ENCODE measurements around the gene HNRNPUL2.
A peak's percentile ranks its signal among the peaks of the same experiment; 100 is the strongest.
"Not testable (repeated sequence)": the region's sequence is repeated elsewhere in the genome, so short reads cannot be mapped to it uniquely, and the experiment has no call there.

Gene HNRNPUL2

DNA sequence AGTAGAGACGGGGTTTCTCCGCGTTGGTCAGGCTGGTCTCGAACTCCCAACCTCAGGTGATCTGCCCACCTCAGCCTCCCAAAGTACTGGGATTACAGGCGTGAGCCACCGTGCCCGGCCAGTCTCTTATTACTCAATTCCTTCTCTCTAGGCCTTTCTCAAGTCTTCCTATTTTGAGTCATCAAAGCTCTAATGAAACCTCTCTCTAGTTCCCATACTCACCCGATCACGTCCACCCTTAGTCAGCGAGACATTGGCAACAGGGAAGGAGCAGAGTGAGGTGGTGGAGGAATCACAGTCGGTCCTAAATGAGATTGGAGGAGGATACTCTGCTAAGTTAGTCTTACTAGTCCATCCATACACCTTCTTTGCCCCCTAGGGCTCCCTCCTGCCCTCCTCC lies 25.0 kb downstream of the HNRNPUL2 start:
- DNase-seq: no peak

DNA sequence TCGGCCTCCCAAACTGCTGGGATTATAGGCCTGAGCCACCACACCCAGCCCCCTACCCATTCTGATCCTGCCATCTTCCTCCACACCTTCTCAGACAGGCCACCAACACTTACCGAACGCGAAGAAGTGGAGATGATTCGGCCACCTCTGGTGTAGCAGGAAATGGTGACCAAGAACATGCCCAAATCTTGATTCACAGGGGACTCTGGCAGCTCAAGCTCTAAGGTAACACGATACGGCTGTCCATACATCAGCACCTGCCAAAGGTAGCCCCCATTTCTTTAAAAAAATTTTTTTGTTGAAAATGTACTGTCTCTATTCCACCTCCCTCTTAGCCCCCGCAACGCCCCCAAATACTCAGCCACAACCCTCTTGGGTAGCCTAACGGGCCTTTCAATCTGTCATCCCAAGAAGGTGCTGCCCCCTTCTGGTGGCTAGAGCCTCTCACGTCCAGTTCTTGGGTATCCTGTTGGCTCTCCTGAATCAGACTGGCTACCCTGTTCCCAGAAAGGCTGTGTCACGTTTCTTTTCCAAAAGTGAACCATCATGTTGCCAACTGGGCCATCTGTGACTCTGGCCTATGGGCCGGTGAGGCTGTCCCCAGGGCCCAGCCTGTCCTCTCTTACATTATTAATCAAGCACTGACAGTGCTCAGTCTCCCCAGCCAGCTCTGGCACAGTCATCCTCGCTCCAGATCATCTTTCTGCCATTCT lies 32.6 kb downstream of the HNRNPUL2 start:
- DNase-seq: peak; percentile 77

DNA sequence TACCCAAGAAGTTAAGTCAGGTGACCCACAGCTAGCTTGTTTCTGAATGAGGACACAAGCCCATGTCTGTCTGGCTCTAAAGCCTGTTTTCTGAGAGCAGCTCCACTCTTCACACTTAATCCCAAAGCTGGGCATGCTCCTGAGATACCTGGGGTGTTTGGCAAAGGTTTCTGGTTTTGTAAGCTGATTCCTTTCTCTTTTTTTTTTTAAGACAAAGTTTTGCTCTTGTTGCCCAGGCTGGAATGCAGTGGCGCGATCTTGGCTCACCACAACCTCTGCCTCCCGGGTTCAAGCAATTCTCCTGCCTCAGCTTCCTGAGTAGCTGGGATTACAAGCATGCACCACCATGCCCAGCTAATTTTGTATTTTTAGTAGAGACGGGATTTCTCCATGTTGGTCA lies 33.6 kb downstream of the HNRNPUL2 start:
- DNase-seq: not testable (repeated sequence)

DNA sequence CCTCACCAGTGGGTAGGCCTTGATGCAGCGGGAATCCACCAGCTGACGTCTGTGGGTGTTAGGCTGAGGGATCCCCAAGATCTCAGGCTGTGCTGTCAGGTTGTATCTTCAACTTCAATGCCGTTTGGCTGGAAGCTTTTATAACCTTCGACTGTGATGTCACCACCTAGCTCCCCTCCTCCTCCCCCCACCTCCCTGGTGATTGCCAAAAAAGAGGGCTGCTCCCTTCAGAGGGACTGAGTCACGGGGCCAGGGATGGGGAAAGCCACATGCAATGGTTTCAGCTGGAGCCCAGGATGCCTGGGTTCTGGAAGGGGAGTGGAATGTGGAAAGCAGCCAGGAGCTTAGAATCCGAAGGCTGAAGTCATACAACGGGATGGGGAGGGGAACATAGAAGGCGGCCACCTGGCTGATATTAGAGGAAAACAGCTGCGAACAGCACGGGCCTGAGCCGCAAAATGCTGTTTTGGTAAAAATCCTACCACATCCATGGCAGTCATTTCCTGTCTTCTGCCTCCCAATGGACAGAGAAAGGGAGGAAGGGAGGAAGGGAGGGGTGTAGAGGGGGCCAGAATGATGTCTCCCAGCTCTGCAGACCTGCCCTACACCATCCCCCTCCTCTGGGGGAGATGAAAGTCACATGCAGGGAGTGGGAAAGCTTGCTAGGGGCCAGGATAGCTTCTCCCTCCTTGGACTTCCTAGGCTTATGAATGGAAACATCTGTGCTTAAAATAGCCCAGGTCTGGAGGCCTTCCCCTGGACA lies 37.7 kb downstream of the HNRNPUL2 start, which contains the start of gene LRRN4CL:
TSS of gene LRRN4CL (minus strand) at position 110 of the 763 bp plus-strand sequence. CDS start 1,022 bp downstream, outside the sequence.
- no peak for DNase-seq

DNA sequence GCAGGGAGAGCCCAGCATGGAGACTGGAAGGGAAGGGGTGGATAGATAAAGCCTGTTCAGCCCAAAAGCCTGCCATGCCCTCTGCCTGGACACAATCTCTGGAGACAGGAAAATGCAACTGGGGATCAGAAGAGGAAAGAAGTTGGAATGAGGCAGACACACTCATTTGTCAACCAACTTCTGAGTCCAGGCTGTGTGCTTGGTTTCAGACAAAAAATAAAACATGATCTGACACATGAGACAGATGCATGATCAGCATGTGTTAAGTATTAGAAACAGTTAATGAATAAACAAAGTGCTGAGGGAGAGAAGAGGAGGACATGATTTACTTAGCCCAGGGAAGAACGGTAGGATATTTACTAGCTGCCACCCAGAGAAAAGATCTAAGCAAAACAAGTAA lies 38.8 kb downstream of the HNRNPUL2 start:
- DNase-seq: no peak

DNA sequence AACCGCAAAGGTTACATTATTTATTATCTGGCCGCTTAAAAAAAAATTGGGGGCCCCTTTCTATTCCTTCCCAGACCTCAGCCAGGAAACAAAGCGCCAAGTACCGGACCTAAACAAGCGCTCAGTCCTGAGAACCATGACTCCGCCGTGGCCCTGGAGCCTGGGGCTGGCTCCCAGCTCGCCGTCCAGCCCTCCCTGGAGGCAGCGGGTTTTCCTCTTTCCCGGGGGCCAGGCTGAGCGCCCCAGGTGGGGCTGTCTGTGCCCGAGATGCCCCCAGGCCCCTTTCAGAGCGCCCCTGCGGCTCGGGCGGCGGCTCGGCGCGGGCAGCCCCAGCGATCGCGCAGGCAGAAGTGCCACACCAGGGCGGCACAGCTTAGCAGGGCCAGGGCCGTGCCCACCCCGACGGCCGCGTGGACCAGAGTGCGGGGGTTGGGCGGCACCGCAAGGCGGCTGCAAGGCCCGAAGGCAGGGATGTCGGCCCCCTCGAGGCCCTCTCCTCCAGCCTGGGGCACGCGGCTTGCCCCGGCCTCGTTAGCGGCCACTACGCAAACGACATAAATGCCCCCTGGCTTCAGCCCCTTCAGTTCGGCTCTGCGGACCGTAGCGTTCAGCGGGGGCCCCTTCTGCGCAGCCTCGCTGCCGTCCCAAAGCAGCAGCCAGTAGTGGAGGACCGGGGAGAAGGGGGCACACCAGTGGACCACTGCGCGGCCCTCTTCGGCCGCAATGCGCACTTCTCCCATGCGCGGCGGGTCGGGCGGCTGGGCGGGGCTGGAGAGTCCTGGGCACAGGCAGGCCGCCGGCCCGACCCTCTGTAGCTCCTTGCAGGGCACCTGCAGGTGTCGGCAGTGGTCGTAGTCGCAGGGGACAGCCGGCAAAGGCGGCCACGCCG lies 39.5 kb downstream of the HNRNPUL2 start:
- no peak for DNase-seq

DNA sequence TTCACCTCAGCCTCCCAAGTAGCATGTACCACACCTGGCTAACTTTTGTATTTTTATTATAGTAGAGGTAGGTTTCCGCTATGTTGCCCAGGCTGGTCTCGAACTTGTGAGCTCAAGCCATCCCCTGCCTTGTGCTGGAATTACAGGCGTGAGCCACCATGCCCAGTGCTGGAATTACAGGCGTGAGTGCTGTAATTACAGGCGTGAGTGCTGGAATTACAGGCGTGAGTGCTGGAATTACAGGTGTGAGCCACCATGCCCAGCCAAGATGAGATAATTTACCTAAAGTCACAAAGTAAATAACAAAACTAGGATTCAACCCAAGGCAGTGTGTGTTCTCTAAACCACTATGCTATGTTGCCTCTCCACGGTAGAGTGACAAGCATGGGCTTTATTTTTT lies 44.7 kb downstream of the HNRNPUL2 start:
- DNase-seq: no peak

DNA sequence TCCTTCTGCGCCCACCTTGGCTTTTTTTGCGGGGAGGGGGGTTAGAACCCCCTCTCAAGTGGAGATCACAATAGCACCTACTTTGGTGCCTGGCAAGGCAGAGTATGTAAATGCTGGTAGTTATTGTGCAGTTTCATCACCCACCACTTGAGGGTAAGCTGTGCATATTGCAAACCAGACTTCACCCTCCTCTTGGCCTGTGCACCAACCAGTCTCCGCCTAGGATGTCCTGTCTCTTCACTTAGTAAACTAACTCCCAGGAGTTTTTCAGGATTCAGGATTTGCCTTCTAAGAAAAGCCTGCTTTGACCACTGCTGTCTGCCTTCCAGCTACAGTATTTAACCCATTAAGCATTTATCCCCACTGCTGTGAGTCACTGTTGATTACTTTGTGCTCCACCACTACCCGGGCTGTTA lies 46.4 kb downstream of the HNRNPUL2 start:
- peak; percentile 37 for DNase-seq

DNA sequence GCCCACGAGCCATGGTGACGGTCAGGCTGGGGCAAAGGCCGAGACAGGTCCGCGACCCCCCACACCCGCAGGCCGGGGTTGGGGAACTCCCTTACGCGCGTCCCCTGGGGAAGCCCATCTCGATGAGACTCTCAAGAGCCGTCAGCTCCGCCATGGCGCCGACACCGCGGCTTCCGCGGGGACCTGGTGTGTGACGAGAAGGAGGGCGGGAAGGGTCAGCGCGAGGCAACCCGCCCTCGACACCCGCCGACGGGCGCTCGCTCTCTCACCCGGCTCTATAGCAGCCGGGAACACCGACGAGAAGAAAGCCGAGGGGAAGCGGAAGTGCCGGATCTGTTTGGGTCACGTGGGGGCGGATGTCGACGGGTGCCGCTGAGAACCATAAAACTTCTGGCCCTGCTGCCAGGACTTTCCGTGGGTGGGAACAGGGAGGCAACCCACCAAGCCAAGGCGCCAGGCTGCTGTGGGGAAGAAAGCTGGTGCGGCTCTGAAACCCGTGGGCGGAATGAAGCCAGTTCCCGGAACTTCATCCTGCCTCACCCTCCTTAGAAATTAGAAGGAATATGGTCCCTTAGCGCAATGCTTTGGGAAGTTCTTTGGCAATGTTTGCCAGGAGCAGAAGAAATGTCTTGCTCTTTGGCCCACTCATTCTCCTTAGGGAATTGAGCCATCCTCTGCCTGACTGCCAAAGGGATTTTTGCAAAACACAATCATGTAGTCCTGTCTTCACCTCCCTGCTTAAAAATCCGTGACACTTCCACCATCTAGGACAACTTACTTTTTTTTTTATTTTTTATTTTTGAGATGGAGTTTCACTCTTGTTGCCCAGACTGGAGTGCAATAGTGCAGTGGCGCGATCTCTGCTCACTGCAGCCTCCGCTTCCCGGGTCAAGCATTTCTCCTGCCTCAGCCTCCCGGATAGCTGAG lies 48.2 kb downstream of the HNRNPUL2 start, which contains the start of gene UBXN1:
TSS of gene UBXN1 (minus strand) at position 304 of the 927 bp plus-strand sequence. CDS start at position 154, 150 bp downstream.
- peak; percentile 87 for DNase-seq

DNA sequence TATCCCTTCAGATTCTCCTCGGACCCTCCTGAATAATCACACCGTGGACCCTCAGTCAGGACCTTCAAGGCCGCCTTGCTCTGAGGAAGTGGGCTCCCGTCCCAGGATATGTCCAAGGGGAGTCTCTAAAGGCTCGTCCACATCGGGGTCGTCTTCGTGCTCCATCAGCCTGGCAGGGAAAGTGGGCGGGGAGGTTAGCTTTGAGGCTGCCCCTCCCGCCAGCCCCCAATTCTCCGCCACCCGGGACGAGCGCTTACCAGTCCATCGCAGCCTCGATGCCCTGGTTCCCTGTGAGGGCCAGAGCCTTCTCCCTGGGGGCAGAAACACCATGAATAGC lies 48.9 kb downstream of the HNRNPUL2 start:
- no peak for DNase-seq

DNA sequence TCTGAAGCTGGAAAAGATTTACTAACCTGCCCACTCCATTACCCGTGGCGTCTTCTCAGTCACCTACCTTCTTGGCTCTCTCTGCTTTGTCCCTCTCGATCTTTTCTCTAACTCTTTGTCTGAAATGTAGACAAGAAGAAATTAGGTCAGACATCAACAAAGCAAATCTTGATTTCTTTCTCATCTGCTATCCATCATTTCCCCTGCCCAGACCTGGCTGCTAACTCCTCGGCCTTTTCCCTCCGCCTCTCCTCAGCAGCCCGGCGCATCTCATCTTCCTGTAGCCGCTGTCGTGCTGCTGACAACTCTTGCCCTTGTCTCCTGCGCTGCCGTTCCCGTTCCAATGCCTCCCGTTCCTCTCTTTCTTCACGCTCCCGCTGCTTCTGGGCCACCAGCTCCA lies 49.5 kb downstream of the HNRNPUL2 start:
- no peak for DNase-seq

DNA sequence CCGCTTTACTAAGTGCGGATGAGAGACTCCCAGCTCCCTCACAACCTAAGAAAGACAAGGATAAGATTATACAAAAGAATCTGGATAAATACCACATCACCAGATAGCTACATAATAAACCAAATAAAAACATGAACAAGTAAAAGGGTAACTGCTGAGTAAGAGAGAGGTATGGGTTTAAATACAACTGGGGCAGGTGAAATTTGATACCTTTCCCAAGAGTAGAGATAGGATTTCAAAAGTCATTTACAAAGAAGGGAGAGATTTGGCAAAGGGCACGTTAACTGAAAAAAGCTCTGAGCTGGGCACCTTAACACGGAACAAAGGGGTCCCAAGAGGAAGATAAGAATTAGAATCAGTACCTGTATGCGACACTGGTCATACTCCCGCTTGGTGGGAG lies 50.1 kb downstream of the HNRNPUL2 start:
- no peak for DNase-seq

DNA sequence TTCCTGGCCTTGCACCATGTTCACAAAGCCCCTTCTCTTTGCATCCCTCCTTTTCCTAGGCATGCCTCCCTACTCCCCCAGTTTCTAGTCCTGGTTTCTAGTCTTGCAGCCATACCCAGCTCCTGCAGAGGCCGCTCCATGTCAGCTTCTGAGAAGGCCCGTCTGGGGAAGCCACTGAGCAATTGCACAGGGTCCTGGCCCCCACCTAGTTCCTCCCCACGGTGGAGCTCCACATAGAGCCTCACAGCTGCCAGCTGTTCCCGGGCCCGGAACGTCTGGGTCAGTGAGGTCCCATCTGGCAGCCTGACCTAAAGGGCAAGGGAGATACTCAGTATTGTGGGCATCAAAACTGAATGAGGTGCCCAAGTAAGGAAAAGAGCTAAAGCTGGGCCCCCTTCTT lies 50.6 kb downstream of the HNRNPUL2 start:
- no peak for DNase-seq

DNA sequence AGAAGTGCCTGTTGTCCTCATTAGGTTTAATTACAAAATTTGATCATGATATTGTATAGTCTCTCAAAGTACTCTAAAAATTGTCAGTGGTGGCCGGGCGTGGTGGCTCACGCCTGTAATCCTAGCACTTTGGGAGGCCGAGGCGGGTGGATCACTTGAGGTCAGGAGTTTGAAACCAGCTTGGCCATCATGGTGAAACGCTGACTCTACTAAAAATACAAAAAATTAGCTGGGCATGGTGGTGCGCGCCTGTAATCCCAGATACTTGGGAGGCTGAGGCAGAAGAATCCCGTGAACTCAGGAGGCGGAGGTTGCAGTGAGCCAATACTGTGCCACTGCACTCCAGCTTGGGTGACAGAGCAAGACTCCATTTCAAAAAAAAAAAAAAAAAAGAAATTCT lies 51.8 kb downstream of the HNRNPUL2 start:
- DNase-seq: not testable (repeated sequence)

DNA sequence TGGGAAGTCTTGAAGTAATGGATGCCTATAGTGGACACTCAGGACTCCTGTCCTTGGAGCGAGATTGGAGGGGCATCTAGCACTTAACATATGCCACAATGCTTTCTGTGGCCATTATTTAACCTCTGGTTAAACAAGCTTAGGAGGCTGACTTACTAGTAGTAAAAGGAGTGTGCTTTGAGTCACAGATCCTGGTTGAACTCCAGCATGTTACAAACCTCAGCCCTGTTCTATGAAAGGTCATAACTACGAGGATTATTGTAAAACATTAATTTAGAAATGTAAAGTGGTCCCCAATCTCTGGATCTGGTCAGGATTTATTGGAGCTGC lies 54.1 kb downstream of the HNRNPUL2 start:
- no peak for DNase-seq

DNA sequence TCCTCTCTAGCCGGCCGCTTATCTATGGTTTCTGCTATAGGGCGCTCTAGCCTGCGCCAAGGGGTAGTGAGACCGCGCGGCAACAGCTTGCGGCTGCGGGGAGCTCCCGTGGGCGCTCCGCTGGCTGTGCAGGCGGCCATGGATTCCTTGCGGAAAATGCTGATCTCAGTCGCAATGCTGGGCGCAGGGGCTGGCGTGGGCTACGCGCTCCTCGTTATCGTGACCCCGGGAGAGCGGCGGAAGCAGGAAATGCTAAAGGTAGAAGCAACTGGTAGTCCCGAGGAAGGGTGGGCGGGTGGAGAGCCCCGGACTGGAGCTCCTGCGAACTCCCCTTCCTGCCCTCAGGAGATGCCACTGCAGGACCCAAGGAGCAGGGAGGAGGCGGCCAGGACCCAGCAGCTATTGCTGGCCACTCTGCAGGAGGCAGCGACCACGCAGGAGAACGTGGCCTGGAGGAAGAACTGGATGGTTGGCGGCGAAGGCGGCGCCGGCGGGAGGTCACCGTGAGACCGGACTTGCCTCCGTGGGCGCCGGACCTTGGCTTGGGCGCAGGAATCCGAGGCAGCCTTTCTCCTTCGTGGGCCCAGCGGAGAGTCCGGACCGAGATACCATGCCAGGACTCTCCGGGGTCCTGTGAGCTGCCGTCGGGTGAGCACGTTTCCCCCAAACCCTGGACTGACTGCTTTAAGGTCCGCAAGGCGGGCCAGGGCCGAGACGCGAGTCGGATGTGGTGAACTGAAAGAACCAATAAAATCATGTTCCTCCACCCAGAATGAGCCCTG lies 55.5 kb downstream of the HNRNPUL2 start, which contains the start of the genes LBHD1 and UQCC3:
TSS of gene LBHD1 (minus strand) at position 660 of the 782 bp plus-strand sequence. CDS start 2,236 bp downstream, outside the sequence.
TSS of gene UQCC3 (plus strand) at position 66 of the 782 bp plus-strand sequence. CDS start at position 139, 73 bp downstream.
- DNase-seq: peak; percentile 72

DNA sequence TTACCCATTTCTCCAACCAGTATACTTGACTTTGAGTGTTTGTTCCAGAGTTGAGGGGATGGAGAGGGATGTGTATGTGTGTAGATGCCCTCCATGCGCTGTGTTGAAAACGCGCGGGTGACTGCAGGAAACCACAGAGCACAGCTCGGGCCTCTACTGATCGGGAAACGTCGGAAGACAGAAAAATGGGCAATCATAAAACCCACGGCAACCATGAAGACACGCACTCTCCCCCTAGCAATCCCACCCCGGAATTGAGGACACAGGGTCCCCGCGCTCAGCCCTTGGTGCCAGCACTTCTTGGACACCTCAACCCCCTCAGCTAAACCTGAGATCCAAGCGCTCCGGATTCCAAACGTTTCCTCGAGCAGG lies 56.0 kb downstream of the HNRNPUL2 start:
- no peak for DNase-seq

DNA sequence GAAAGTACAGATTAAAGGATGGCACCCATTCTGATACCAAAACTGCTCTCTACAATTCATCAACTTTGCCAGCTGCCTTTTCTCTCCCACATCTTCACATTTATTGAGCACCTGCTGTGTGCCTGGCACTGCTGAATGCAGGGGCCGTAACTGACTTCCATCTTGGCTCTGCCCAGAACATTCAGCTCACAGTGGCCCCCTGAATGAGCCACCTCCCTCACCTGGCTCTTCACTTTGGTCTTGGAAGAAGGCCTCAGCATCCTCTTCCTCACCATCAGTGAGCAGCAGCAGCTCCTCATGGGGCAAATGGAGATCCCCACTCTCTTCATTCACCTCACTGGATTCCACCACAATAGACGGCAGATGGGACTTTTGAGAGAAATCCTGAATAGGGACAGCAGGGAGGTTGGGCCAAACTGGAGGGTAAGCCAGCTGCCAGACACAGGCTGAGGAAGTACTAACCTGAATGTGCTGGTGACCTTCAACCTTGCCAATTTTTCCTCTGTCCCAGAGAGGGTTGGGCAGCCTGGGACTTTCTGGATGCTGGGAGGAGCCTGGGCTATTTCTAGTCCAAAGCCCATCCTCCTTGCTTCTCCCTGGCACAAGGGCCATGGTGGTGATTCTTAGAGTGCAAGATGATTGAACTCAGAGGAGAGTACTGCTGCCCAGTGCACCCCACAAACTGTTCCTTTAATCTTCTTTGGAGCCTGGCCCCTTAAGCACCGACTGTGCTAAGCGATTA lies 57.7 kb downstream of the HNRNPUL2 start:
- DNase-seq: no peak

DNA sequence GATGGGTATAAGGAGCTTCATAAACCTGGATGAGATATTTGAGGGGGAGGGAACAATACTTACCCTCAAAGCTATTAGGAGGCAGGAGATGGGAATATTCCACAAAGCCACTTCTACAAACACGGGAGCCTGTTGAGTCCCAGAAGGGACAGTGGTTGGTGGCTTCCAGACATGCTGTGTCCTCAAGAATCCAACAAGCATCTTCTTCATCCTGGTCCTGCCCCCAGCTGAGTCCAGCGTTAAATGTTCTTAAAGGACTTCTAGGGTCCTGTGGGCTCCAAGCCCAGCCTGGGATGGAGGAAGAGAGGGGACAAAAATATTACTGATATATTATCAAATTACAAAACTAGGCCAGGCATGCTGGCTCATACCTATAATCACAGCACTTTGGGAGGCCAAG lies 59.8 kb downstream of the HNRNPUL2 start:
- DNase-seq: no peak

DNA sequence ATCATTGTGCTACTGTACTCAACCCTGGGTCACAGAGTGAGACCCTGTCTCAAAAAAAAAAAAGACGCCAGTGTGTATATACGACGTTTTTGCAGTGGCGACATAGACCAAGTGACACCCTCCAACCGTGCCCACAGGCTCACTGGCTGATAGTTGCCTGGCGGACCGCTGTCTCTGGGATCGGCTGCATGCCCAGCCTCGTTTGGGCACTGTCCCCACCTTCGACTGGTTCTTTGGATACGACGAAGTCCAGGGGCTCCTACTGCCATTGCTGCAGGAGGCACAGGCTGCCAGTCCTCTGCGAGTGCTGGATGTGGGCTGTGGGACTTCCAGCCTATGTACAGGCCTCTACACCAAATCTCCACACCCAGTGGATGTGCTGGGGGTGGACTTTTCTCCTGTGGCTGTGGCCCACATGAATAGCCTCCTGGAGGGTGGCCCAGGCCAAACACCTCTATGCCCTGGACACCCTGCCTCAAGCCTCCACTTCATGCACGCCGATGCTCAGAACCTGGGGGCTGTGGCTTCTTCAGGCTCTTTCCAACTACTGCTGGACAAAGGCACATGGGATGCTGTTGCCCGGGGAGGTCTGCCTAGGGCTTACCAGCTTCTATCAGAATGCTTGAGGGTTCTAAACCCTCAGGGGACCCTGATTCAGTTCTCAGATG lies 60.9 kb downstream of the HNRNPUL2 start:
- no peak for DNase-seq

Measured in activated naive CD4-positive, alpha-beta T cell treated with anti-CD3 and anti-CD28 coated beads, Interleukin-2, amount 50 U/mL, for 16 hours (primary cell).